ENCODE results near the gene PSORS1C1.
A peak's percentile ranks its signal among the peaks of the same experiment; 100 is the strongest.
"Not testable (repeated sequence)": the region's sequence is repeated elsewhere in the genome, so short reads cannot be mapped to it uniquely, and the experiment has no call there.

Gene PSORS1C1
- long read RNA-seq, donor 1 = 0 reads
- long read RNA-seq, donor 2 = 0 reads
- long read RNA-seq, donor 3 = 0 reads
- long read RNA-seq, donor 4 = 0 reads
- long read RNA-seq, donor 5 = 0 reads
- long read RNA-seq, donor 6 = 0 reads
- long read RNA-seq, donor 7 = 0 reads
- long read RNA-seq, donor 8 = 0 reads

GRCh38 chr6:31114541-31114878 lies at the start of gene PSORS1C1:
TSS of gene PSORS1C1 (plus strand) at chr6:31114800. CDS start at chr6:31129633, 14,833 bp downstream.
- no peak for DNase-seq

GRCh38 chr6:31065556-31065955 lies 49.0 kb upstream of the PSORS1C1 start:
- DNase-seq = no peak

GRCh38 chr6:31067028-31067427 lies 47.6 kb upstream of the PSORS1C1 start:
- not testable (repeated sequence) for DNase-seq

GRCh38 chr6:31067891-31068668 lies 46.5 kb upstream of the PSORS1C1 start:
- DNase-seq = not testable (repeated sequence)

- peak; percentile 59 for DNase-seq
Measured at GRCh38 chr6:31068669-31069340, 45.8 kb upstream of the PSORS1C1 start.

GRCh38 chr6:31070711-31071197 lies 43.8 kb upstream of the PSORS1C1 start:
- peak; percentile 39 for DNase-seq

GRCh38 chr6:31074401-31074800 lies 40.2 kb upstream of the PSORS1C1 start:
- no peak for DNase-seq

GRCh38 chr6:31075528-31075927 lies 39.1 kb upstream of the PSORS1C1 start:
- no peak for DNase-seq

GRCh38 chr6:31076611-31077010 lies 38.0 kb upstream of the PSORS1C1 start:
- no peak for DNase-seq

- peak; percentile 71 for DNase-seq
Measured at GRCh38 chr6:31079656-31080261, 34.8 kb upstream of the PSORS1C1 start.

GRCh38 chr6:31081872-31082271 lies 32.7 kb upstream of the PSORS1C1 start:
- DNase-seq = no peak

- no peak for DNase-seq
Measured at GRCh38 chr6:31083742-31084354, 30.8 kb upstream of the PSORS1C1 start.

GRCh38 chr6:31086788-31087440 lies 27.7 kb upstream of the PSORS1C1 start:
- no peak for DNase-seq

- DNase-seq = peak; percentile 37
Measured at GRCh38 chr6:31087494-31088089, 27.0 kb upstream of the PSORS1C1 start.

- DNase-seq = no peak
Measured at GRCh38 chr6:31090275-31090972, 24.2 kb upstream of the PSORS1C1 start.

GRCh38 chr6:31090973-31091364 lies 23.6 kb upstream of the PSORS1C1 start:
- DNase-seq = no peak

GRCh38 chr6:31091680-31092079 lies 22.9 kb upstream of the PSORS1C1 start:
- no peak for DNase-seq

GRCh38 chr6:31092238-31092637 lies 22.4 kb upstream of the PSORS1C1 start:
- DNase-seq = no peak

GRCh38 chr6:31092769-31093505 lies 21.7 kb upstream of the PSORS1C1 start:
- DNase-seq = no peak

- DNase-seq = no peak
Measured at GRCh38 chr6:31094389-31094881, 20.2 kb upstream of the PSORS1C1 start.
